ENCODE results near the gene SUN5.

DNA sequence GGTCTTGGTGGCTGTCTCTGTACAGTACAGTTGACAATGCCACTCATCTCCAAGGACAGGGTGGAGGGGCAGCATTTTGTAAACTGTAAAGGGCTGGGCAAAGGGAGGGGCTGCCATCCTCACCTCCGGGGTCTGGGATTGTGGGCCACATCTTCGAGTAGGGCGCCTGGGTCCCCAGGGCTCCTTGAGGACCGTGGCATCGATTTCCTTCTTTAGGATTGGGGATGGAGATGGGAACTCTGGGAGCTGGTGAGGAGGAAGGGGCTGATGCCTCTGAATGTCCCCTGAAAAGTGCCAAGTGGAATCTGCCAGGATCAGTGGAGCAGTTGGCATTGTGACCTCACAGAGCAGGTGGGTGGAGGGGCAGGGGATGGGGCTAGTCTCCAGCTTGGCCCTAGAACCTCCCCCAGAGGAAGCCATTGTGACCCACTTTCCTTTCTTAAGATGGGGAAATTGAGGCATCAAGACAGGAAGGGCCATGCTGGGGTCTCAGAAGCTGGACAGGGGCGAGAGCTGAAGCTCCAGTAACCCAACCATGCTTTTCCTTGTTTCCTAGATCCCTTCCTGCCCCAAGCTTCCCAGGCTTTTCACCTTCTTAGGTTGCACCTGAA lies at the start of gene SUN5:
- TF ChIP-seq, protein P1, sequence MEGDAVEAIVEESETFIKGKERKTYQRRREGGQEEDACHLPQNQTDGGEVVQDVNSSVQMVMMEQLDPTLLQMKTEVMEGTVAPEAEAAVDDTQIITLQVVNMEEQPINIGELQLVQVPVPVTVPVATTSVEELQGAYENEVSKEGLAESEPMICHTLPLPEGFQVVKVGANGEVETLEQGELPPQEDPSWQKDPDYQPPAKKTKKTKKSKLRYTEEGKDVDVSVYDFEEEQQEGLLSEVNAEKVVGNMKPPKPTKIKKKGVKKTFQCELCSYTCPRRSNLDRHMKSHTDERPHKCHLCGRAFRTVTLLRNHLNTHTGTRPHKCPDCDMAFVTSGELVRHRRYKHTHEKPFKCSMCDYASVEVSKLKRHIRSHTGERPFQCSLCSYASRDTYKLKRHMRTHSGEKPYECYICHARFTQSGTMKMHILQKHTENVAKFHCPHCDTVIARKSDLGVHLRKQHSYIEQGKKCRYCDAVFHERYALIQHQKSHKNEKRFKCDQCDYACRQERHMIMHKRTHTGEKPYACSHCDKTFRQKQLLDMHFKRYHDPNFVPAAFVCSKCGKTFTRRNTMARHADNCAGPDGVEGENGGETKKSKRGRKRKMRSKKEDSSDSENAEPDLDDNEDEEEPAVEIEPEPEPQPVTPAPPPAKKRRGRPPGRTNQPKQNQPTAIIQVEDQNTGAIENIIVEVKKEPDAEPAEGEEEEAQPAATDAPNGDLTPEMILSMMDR (IDR thresholded peaks at IDR 0.05; ENCODE audit: low read depth, low read length, poor library complexity, severe bottlenecking) = no peak
- TF ChIP-seq EZH2phosphoT487 (IDR thresholded peaks at IDR 0.05; ENCODE audit: borderline replicate concordance, low read length) = no peak

Measured in DOHH2 (cell line).